Heart right ventricle (tissue), 16 donors: ENCODE results near the gene HGFAC. TPM values are rescaled to one million over a fixed set of nuclear protein-coding genes. Genes with fewer than 3 reads are reported as not detected.

Experiments
- ATAC-seq, 8 donors: fragments of 200-7000 bp; cut with Tn5 transposase; one replicate each; pipeline ENCODE4 v1.9.1; 2020; ENCODE audit warnings: mild to moderate bottlenecking in 8 of 8, moderate library complexity in 8 of 8, moderate number of reproducible peaks in 1 of 8
- DNase-seq, 2 donors: peaks; one replicate each; pipeline ENCODE4 v3.0.0-alpha.2; 2020
- H3K27ac ChIP-seq, 10 donors: fragments of 200-600 bp; sonication (generic) in 2 of 10; one replicate each; pipeline versions ENCODE4 v1.5.0 to v1.8.0; 2020 to 2022; ENCODE audit warnings: mild to moderate bottlenecking in 3 of 10
- H3K27me3 ChIP-seq, 7 donors: fragments of 200-600 bp; one replicate each; pipeline ENCODE4 v1.8.0; 2021 to 2022; ENCODE audit warnings: mild to moderate bottlenecking in 2 of 7
- H3K36me3 ChIP-seq, 9 donors: fragments of 200-600 bp; sonication (generic) in 1 of 9; one replicate each; pipeline versions ENCODE4 v1.5.0 to v1.8.0; 2020 to 2022; ENCODE audit warnings: mild to moderate bottlenecking in 2 of 9
- H3K4me1 ChIP-seq, 9 donors: fragments of 200-600 bp; sonication (generic) in 1 of 9; one replicate each; pipeline versions ENCODE4 v1.5.0 to v1.8.0; 2020 to 2022; ENCODE audit warnings: mild to moderate bottlenecking in 4 of 9
- H3K4me3 ChIP-seq, 10 donors: fragments of 200-600 bp; sonication (generic) in 2 of 10; one replicate each; pipeline versions ENCODE4 v1.5.0 to v1.8.0; 2020 to 2022; ENCODE audit warnings: mild to moderate bottlenecking in 7 of 10, moderate library complexity in 2 of 10
- H3K9me3 ChIP-seq, 11 donors: fragments of 200-600 bp in 10 of 11; sonication (generic) in 2 of 11; one replicate each; pipeline versions ENCODE4 v1.5.0 to v1.8.0; 2013 to 2022; ENCODE audit warnings: mild to moderate bottlenecking in 2 of 11, control low read depth in 1 of 11, moderate library complexity in 1 of 11
- WGBS, 2 donors: extraction: QIAGEN DNeasy Blood & Tissue Kit; methylation state at CpG; one replicate each; pipeline ENCODE4 v1.1.7; 2013; ENCODE audit warnings: inconsistent platforms in 1 of 2; 5-methylcytosine and 5-hydroxymethylcytosine counted together
- intact Hi-C, 10 donors: fragments of 100-400 bp; cut with DNase I; formaldehyde crosslinking; loops; one replicate each; pipeline versions ENCODE4 v1.11.1 to v1.14.2; 2022
- polyA plus RNA-seq, 2 donors: library from polyadenylated mRNA; stranded (reverse); fragments of 200-250 nt; gene quantifications; one replicate each; pipeline ENCODE4 v1.2.3, GENCODE V29; 2013
- total RNA-seq, 10 donors: library from RNA; stranded (reverse); fragmentation: NEBNext Ultra II Directional in 3 of 10; extraction: Animal tissue kit (Norgen Biotek cat#: 25700) in 3 of 10; gene quantifications; one replicate each; pipeline versions ENCODE4 v1.2.1 to v1.2.4, GENCODE V29; 2021 to 2023
- TF ChIP-seq, protein P1 (sequence below), 9 donors: fragments of 200-600 bp; sonication (generic) in 2 of 9; IDR thresholded peaks; one replicate each; pipeline versions ENCODE4 v1.5.0 to v1.8.0; 2021 to 2022; ENCODE audit warnings: antibody characterized with exemption in 9 of 9, mild to moderate bottlenecking in 5 of 9, moderate library complexity in 1 of 9
- donor health status: Arrhythmogenic right ventricular cardiomyopathy.
- donor health status: ischemic (EF 13 %, LVEDD 7.1; RV severe dilation, severe dysfunction).
- donor health status: healthy with polysubstance abuse.
- donor health status: DM: no; HTN: yes; CAD: no.
- donor health status: DM: no; HTN: no; CAD: no.
- donor health status: ischemic (EF 25% LVEDD 6.9; RV normal size, moderate dysfunction).
- donor health status: ischemic (EF 25% LVEDD 5.7; RV mildly dilated, moderate dysfunction).
- donor health status: healthy.
- donor health status: DM: yes; HTN: yes; CAD: no.
- donor health status: Ischemic cardiomyopathy.
- donor health status: ischemic (EF 35%, LVEDD 5.7; RV mildly dilated, moderate dysfunction).
- donor health status: nonischemic (EF 11% LVEDD 7.7; RV severe dilation, severe dysfunction).
- donor health status: DM: yes; HTN: yes; CAD: no.
- donor health status: PGD.
- donor health status: ischemic (EF 29% LVEDD 5.4; RV normal size, mild dysfunction).
- donor health status: nonischemic (EF 23%, LVEDD 6.1; RV moderate dilation, normal function).

Gene HGFAC
- total and polyA plus RNA-seq, 12 donors: 0.15 to 1.1 (median 0.45) TPM; not detected in 4

DNA sequence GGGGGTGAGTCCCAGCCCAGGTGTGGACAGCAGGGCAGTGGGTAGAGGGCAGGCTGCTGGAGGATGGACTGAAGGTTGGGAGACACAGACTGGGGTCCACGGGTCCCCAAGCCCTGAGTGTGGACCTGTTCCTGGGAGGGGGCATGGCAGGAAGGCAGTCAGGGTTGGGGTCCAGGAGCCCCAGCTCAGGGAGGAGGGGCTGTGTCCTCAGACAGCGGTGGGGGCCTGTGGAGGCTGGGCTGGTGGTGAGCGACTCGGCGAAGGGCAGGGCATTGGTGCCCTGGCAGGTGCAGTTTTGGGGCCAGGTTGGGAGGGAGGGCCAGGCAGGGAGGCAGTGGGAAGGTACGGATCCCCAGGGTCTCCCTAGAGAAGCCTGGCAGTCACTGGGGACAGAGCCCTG, 55.3 kb downstream of the HGFAC start:
- DNase-seq: no peak
- no peaks in the 10 kb centered on the region for H3K9me3 ChIP-seq
- H3K27ac ChIP-seq: peak overlapping the region in 6 of 10 donors; percentile 20 to 62 (median 38)
- peaks cover 0 to 78% (median 25%) of the 10 kb centered on the region in 9 donors for H3K4me1 ChIP-seq
- TF ChIP-seq, protein P1, sequence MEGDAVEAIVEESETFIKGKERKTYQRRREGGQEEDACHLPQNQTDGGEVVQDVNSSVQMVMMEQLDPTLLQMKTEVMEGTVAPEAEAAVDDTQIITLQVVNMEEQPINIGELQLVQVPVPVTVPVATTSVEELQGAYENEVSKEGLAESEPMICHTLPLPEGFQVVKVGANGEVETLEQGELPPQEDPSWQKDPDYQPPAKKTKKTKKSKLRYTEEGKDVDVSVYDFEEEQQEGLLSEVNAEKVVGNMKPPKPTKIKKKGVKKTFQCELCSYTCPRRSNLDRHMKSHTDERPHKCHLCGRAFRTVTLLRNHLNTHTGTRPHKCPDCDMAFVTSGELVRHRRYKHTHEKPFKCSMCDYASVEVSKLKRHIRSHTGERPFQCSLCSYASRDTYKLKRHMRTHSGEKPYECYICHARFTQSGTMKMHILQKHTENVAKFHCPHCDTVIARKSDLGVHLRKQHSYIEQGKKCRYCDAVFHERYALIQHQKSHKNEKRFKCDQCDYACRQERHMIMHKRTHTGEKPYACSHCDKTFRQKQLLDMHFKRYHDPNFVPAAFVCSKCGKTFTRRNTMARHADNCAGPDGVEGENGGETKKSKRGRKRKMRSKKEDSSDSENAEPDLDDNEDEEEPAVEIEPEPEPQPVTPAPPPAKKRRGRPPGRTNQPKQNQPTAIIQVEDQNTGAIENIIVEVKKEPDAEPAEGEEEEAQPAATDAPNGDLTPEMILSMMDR (IDR thresholded peaks at IDR 0.05): no peak
- WGBS, 2 donors: 87 to 88% methylated on average over 6 of the region's 6 CpGs
- no peak overlapping the region for H3K4me3 ChIP-seq
- peaks cover 0 to 41% (median 0%) of the 10 kb centered on the region in 9 donors for H3K36me3 ChIP-seq
- intact Hi-C loops: no loop called here
- peaks cover 0 to 39% (median 17%) of the 10 kb centered on the region in 7 donors for H3K27me3 ChIP-seq
- no peak for ATAC-seq

GRCh38 chr4:3497523-3498389, 56.0 kb downstream of the HGFAC start:
- DNase-seq (no peak), ATAC-seq (peak in 2 of 8 donors; percentile 3 to 4)
- Histone ChIP-seq H3K4me1 (peaks cover 4 to 84% (median 29%) of the 10 kb centered on the region in 9 donors), H3K4me3 (no peak overlapping the region), H3K36me3 (peaks cover 0 to 38% (median 0%) of the 10 kb centered on the region in 9 donors), H3K27me3 (peaks cover 0 to 34% (median 11%) of the 10 kb centered on the region in 7 donors), H3K27ac (peak overlapping the region in 6 of 10 donors; percentile 20 to 62 (median 41)), H3K9me3 (no peaks in the 10 kb centered on the region)
- intact Hi-C loops: no loop called here
- 71 to 74% methylated on average over 24 of the region's 24 CpGs for WGBS, 2 donors
- TF ChIP-seq, protein P1 (IDR thresholded peaks at IDR 0.05): no peak

DNA sequence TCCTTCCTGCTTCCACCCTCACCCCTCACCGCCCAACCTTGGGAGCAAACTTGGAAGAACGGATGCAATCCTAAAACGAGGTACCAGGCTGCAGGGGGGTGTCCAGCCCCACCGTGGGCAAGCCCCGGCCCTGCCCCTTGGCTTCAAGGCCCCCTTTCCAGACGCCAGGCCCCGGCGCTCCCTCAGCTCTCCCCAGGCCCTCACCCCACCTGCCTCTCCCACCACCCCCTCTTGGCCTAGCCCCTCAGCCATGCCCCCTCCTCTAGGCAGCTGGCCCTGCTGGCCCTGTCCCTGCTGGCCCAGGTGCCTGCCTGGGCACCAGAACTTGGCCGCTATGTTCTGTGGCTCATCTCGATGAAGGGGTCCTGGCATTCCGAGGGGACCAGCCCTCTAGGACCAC, 56.6 kb downstream of the HGFAC start:
- ATAC-seq: no peak
- WGBS, 2 donors: 82 to 88% methylated on average over 8 to 11 of the region's 11 CpGs
- TF ChIP-seq, protein P1 (IDR thresholded peaks at IDR 0.05): no peak
- no peak for DNase-seq
- Histone ChIP-seq H3K27ac (peak overlapping the region in 1 of 10 donors; percentile 39), H3K27me3 (peaks cover 0 to 28% (median 4%) of the 10 kb centered on the region in 7 donors), H3K9me3 (no peaks in the 10 kb centered on the region), H3K36me3 (peaks cover 0 to 36% (median 0%) of the 10 kb centered on the region in 9 donors), H3K4me3 (no peak overlapping the region), H3K4me1 (peaks cover 9 to 88% (median 34%) of the 10 kb centered on the region in 9 donors)
- intact Hi-C loops: no loop called here

Other genes starting within 250 kb of the HGFAC start
- 1 to 10 TPM in 1 of 10 donors, under 1 TPM in 9; 0.25 to 1.0 (median 0.41) TPM for gene MSANTD1, start 192.8 kb upstream of the HGFAC start, total RNA-seq
- 1 to 10 TPM in 1 of 2 donors, under 1 TPM in 1; 0.28 to 1.2 TPM for gene MSANTD1, start 192.8 kb upstream of the HGFAC start, polyA plus RNA-seq
- 10 to 100 TPM in 9 of 10 donors, 1 to 10 TPM in 1; 9.7 to 24.3 (median 13.1) TPM for gene RGS12, start 148.9 kb upstream of the HGFAC start, total RNA-seq
- 10 to 100 TPM; 10.6 to 24.4 TPM for gene RGS12, start 148.9 kb upstream of the HGFAC start, polyA plus RNA-seq
- 10 to 100 TPM; 30.3 to 60.0 (median 37.2) TPM for gene DOK7, start 21.3 kb downstream of the HGFAC start, total RNA-seq
- 10 to 100 TPM; 61.5 to 89.7 TPM for gene DOK7, start 21.3 kb downstream of the HGFAC start, polyA plus RNA-seq
- gene LRPAP1, start 90.5 kb downstream of the HGFAC start, total RNA-seq: 100 to 1,000 TPM; 234 to 392 (median 345) TPM
- 100 to 1,000 TPM in 1 of 2 donors, 10 to 100 TPM in 1; 49.9 to 418 TPM for gene LRPAP1, start 90.5 kb downstream of the HGFAC start, polyA plus RNA-seq